SK-N-MC (cell line): ENCODE measurements around the gene TNNI3K.

Experiments
- EZH2 ChIP-seq: fragments of 200-600 bp; sonication (generic); IDR thresholded peaks from one replicate; pipeline ENCODE4 v1.6.1; 2017; ENCODE audit warnings: antibody characterized with exemption
- POLR2AphosphoS5 ChIP-seq: IDR thresholded peaks from 2 replicates; pipeline ENCODE4 v1.6.1; 2012; ENCODE audit warnings: mild to moderate bottlenecking, low read depth, low read length, borderline replicate concordance

GRCh38 chr1:74453277-74453676 is 218.1 kb downstream of the TNNI3K start:
- TF ChIP-seq EZH2: no peak
- no peak for TF ChIP-seq POLR2AphosphoS5
